Uterus (tissue), 4 donors: ENCODE measurements around the gene CHD2. TPM values are rescaled to one million over a fixed set of nuclear protein-coding genes. Genes with fewer than 3 reads are reported as not detected.
A peak's percentile ranks its signal among the peaks of the same experiment; 100 is the strongest.

Experiments
- DNase-seq, 2 donors: peaks; one replicate each; pipeline ENCODE4 v3.0.0-alpha.2; 2019 to 2020
- H3K27ac ChIP-seq, 2 donors: fragments of 200-600 bp; sonication (generic); 1 replicate in 1 of 2; 2 replicates in 1 of 2; pipeline ENCODE4 v1.5.1; 2016 to 2018
- H3K27me3 ChIP-seq, 2 donors: fragments of 200-600 bp; sonication (generic); one replicate each; pipeline ENCODE4 v1.5.1; 2018 to 2019; ENCODE audit warnings: control low read depth in 1 of 2
- H3K36me3 ChIP-seq, 2 donors: fragments of 200-600 bp; sonication (generic); one replicate each; pipeline ENCODE4 v1.5.1; 2019; ENCODE audit warnings: control low read depth in 1 of 2
- H3K4me1 ChIP-seq, 2 donors: fragments of 200-600 bp; sonication (generic); one replicate each; pipeline ENCODE4 v1.5.1; 2018 to 2019; ENCODE audit warnings: control low read depth in 1 of 2
- H3K4me3 ChIP-seq, 2 donors: fragments of 200-600 bp; sonication (generic); 1 replicate in 1 of 2; 2 replicates in 1 of 2; pipeline ENCODE4 v1.5.1; 2018 to 2019; ENCODE audit warnings: mild to moderate bottlenecking in 1 of 2
- H3K9me3 ChIP-seq, 2 donors: fragments of 200-600 bp; sonication (generic); one replicate each; pipeline ENCODE4 v1.5.1; 2019; ENCODE audit warnings: control low read depth in 1 of 2
- POLR2A ChIP-seq, 2 donors: fragments of 450-650 bp; IDR thresholded peaks; one replicate each; pipeline ENCODE4 v1.6.1; 2016; ENCODE audit warnings: antibody characterized with exemption in 2 of 2, mild to moderate bottlenecking in 1 of 2, moderate library complexity in 1 of 2
- intact Hi-C: fragments of 100-400 bp; cut with DNase I; formaldehyde crosslinking; loops from one replicate; pipeline ENCODE4 v1.15.1; 2023; ENCODE audit warnings: low total_unique reads
- total RNA-seq, 4 donors: library from RNA; depleted of rRNA in 3 of 4; stranded (reverse); fragments of >200 nt in 3 of 4; gene quantifications; one replicate each; pipeline versions ENCODE4 v1.1.0 to v1.2.4, GENCODE V29; 2014 to 2023
- TF ChIP-seq, protein P1 (sequence below), 4 experiments: fragments of 200-600 bp in 2 of 4; fragments of 450-650 bp in 2 of 4; sonication (generic) in 2 of 4; IDR thresholded peaks; one replicate each; pipeline ENCODE4 v1.5.1; 2016 to 2019; ENCODE audit warnings: antibody characterized with exemption in 4 of 4, mild to moderate bottlenecking in 2 of 4, moderate library complexity in 1 of 4
- donor health status: DM: yes; HTN: yes; CAD: no.

CHD2 gene
- total RNA-seq, 4 donors from 2014 or later = 71.0 to 166 (median 152) TPM

DNA sequence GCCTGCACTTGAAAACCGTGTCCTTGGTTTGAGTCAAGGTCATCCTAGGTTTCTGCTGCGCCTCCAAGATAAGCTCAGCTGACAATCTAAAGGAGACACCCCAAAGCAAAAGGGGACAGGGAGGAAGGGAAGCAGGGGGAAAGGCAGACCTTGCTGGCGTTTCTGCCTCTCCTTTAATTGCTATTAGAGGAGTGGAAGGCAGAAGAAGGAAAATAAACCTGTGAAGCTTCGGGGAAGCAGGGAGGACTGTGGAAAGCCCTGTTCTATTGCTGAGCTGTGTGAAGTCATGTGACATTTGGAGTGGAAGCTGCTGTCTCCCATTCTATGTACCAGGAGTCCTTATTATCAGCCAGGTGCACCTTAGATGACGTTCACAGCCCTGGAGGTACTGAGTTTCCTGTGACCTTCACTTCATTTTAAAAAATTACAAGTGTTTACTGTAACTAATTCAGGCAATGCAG is 21.5 kb upstream of the CHD2 start:
- intact Hi-C loops = no loop called here
- no peak for DNase-seq
- H3K27ac ChIP-seq = no peak overlapping the region
- no peaks in the 10 kb centered on the region for H3K27me3 ChIP-seq
- H3K4me1 ChIP-seq = no peaks in the 10 kb centered on the region
- TF ChIP-seq, protein P1, sequence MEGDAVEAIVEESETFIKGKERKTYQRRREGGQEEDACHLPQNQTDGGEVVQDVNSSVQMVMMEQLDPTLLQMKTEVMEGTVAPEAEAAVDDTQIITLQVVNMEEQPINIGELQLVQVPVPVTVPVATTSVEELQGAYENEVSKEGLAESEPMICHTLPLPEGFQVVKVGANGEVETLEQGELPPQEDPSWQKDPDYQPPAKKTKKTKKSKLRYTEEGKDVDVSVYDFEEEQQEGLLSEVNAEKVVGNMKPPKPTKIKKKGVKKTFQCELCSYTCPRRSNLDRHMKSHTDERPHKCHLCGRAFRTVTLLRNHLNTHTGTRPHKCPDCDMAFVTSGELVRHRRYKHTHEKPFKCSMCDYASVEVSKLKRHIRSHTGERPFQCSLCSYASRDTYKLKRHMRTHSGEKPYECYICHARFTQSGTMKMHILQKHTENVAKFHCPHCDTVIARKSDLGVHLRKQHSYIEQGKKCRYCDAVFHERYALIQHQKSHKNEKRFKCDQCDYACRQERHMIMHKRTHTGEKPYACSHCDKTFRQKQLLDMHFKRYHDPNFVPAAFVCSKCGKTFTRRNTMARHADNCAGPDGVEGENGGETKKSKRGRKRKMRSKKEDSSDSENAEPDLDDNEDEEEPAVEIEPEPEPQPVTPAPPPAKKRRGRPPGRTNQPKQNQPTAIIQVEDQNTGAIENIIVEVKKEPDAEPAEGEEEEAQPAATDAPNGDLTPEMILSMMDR (IDR thresholded peaks at IDR 0.05) = no peak
- no peak for TF ChIP-seq POLR2A (IDR thresholded peaks at IDR 0.05)
- H3K36me3 ChIP-seq = no peaks in the 10 kb centered on the region
- H3K9me3 ChIP-seq = no peaks in the 10 kb centered on the region
- H3K4me3 ChIP-seq = no peak overlapping the region

DNA sequence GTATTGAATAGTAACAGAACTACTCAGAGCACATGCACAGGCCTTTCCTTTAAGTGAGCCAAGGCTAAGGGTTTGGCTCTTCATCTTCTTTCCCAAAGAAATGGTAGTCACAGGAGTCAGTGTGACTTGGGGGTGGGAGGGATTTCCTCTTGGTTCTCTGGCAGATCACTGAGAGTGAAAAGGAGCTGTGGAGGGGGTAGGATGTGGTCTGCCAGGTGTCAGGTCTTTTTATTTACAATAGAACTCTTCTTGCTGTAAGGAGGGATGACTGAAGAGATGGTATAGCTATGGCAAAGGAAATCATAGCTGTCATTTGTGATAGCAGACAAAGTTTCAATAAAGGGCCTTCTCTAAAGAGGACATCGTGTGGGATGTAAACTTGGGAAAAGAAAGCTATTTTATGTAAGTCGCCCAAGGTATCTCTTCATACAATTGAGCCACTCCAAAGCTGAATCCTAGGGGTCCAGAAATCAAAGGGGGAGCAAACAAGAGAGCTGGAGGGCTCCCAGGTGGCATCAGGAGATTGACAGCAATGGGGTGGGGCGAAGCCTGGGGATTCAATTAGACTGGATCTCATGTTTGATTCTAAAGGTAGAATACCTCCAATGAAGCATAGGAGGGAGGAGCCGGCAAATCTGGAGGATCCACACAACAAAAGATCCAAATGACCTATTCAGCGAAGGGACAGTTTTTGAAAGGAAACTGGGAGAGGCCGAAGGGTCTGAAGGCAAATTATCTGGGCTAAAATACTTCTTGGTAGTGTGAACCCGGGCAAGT is 20.0 kb upstream of the CHD2 start:
- intact Hi-C loops = loop anchor here (5.0 kb wide), 1 partner anchor 48 kb away; no protein-coding TSS in a partner anchor
- Histone ChIP-seq H3K9me3 (no peaks in the 10 kb centered on the region), H3K4me1 (no peaks in the 10 kb centered on the region), H3K36me3 (no peaks in the 10 kb centered on the region), H3K27ac (peak overlapping the region in 1 of 2 donors; percentile 88), H3K4me3 (no peak overlapping the region), H3K27me3 (no peaks in the 10 kb centered on the region)
- DNase-seq = no peak
- TF ChIP-seq, protein P1 (IDR thresholded peaks at IDR 0.05) = no peak
- no peak for TF ChIP-seq POLR2A (IDR thresholded peaks at IDR 0.05)

DNA sequence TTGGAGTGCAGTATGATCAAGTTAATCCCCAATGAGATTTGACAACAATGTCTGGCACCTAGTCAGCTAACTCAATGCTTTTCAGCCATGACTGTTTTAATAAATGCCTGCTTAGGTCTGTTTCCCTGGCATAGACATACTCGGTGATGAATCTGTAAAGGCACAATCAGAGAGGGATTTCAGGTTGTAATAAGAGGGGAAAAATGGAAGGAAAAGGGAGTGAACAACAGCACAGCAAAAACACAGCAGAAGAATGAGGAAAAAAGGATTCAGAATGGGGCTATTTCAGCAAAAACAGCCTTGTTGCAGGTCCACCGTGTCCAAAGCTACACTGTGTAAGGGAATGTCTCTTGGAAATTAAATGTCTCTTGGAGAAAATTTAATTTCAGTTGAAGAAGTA is 19.3 kb upstream of the CHD2 start:
- no peak for DNase-seq
- TF ChIP-seq, protein P1 (IDR thresholded peaks at IDR 0.05) = no peak
- no peak for TF ChIP-seq POLR2A (IDR thresholded peaks at IDR 0.05)
- Histone ChIP-seq H3K36me3 (no peaks in the 10 kb centered on the region), H3K9me3 (no peaks in the 10 kb centered on the region), H3K4me3 (no peak overlapping the region), H3K4me1 (no peaks in the 10 kb centered on the region), H3K27ac (peak overlapping the region; percentile 88 to 100), H3K27me3 (no peaks in the 10 kb centered on the region)
- intact Hi-C loops = loop anchor here (5.0 kb wide), 1 partner anchor 48 kb away; no protein-coding TSS in a partner anchor

DNA sequence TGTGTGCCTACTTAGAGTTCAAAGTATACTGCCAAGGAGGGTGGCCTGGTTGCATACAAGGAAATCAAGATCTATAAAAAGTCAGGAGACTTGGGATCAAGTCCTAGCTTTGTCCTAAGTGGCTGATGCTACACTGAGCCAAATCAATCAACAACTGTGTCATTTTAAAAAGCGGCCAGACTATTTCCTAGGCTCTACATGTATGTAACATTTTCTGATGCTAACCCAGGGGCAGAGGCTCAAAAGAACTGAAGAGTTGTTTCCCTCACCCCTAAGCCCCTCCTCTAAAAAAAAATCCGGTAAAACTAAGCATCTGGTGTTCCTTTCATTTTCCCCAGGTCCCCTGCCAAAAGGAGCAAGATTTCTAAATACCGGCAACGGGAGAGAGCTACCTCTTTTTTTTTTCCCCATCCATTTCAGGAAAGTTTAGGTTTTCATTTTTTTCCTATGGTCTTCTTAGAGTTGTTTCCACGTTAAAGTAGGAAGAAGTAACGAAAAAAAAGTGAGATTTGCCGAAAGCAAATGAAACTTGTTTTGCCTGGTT is 18.8 kb upstream of the CHD2 start:
- no peaks in the 10 kb centered on the region for H3K9me3 ChIP-seq
- no peaks in the 10 kb centered on the region for H3K4me1 ChIP-seq
- H3K27me3 ChIP-seq = no peaks in the 10 kb centered on the region
- peak overlapping the region; percentile 88 to 100 for H3K27ac ChIP-seq
- H3K4me3 ChIP-seq = peak overlapping the region in 1 of 2 donors; percentile 33
- intact Hi-C loops = loop anchor here (5.0 kb wide), 1 partner anchor 49 kb away; no protein-coding TSS in a partner anchor
- no peaks in the 10 kb centered on the region for H3K36me3 ChIP-seq
- no peak for TF ChIP-seq POLR2A (IDR thresholded peaks at IDR 0.05)
- TF ChIP-seq, protein P1 (IDR thresholded peaks at IDR 0.05) = no peak
- no peak for DNase-seq
